ENCODE data around the gene RAB10. TPM values are rescaled to one million over a fixed set of nuclear protein-coding genes. Genes with fewer than 3 reads are reported as not detected.

Gene RAB10
- total and polyA plus RNA-seq, 2 of the 13 experiments (the other 11 are each of a cell fraction or from before 2014, with no cell fraction given) = 48.2 to 120 TPM

- TF ChIP-seq ATRX (CRISPR knock-in tag; IDR thresholded peaks at IDR 0.05; ENCODE audit: borderline replicate concordance) = no peak
- 0 out of 2 replicates have a peak, but pooled peaks have one; percentile 27 for TF ChIP-seq SP4 (CRISPR knock-in tag; IDR thresholded peaks at IDR 0.05)
- no peak for TF ChIP-seq TBX3 (IDR thresholded peaks at IDR 0.05; ENCODE audit: borderline replicate concordance)
- TF ChIP-seq ZSCAN25 (CRISPR knock-in tag; IDR thresholded peaks at IDR 0.05) = 0 out of 2 replicates have a peak, but pooled peaks have one; percentile 34
- TF ChIP-seq REPIN1 (CRISPR knock-in tag; IDR thresholded peaks at IDR 0.05; ENCODE audit: borderline replicate concordance, low read depth) = no peak
- no peak for TF ChIP-seq ZNF777 (CRISPR knock-in tag; IDR thresholded peaks at IDR 0.05)
- TF ChIP-seq ZNF430 (CRISPR knock-in tag; IDR thresholded peaks at IDR 0.05) = no peak
- no peak for TF ChIP-seq ESRRA (CRISPR knock-in tag; IDR thresholded peaks at IDR 0.05; ENCODE audit: low read depth)
- TF ChIP-seq MAFK (conservative IDR thresholded peaks at IDR 0.05 in 1 of 2, IDR thresholded peaks at IDR 0.05 in 1 of 2; ENCODE audit: low read length in 2 of 2) = 0 out of 4 replicates have a peak, but pooled peaks of 1 of the 2 experiments have one; percentile 2
- no peak for TF ChIP-seq KLF9 (CRISPR knock-in tag; IDR thresholded peaks at IDR 0.05; ENCODE audit: low read depth)
- TF ChIP-seq ZFX (CRISPR knock-in tag; IDR thresholded peaks at IDR 0.05; ENCODE audit: low read depth) = peak; percentile 46; the same call in 1 of the 2 replicates
- peak; percentile 78 for TF ChIP-seq ZNF687 (CRISPR knock-in tag; IDR thresholded peaks at IDR 0.05)
- TF ChIP-seq BORCS8-MEF2B (CRISPR knock-in tag; IDR thresholded peaks at IDR 0.05) = no peak
- peak; percentile 55 for TF ChIP-seq SALL1 (CRISPR knock-in tag; IDR thresholded peaks at IDR 0.05)
- no peak for TF ChIP-seq FOXO4 (CRISPR knock-in tag; conservative IDR thresholded peaks at IDR 0.05)
- TF ChIP-seq HNF4A (CRISPR knock-in tag; IDR thresholded peaks at IDR 0.05) = peak; percentile 30; the same call in 1 of the 2 replicates
- 0 out of 2 replicates have a peak, but pooled peaks have one; percentile 50 for TF ChIP-seq RNF2 (conservative IDR thresholded peaks at IDR 0.05; ENCODE audit: low read depth)
- no peak for TF ChIP-seq FUBP1 (CRISPR knock-in tag; IDR thresholded peaks at IDR 0.05; ENCODE audit: borderline replicate concordance)
- no peak for TF ChIP-seq ATAD3A (CRISPR knock-in tag; IDR thresholded peaks at IDR 0.05)
- TF ChIP-seq SRY (CRISPR knock-in tag; IDR thresholded peaks at IDR 0.05) = no peak
- TF ChIP-seq SMYD3 (CRISPR knock-in tag; IDR thresholded peaks at IDR 0.05) = no peak
- TF ChIP-seq ZBTB33 (CRISPR knock-in tag; IDR thresholded peaks at IDR 0.05) = no peak
These were observed 13.6 kb upstream of the RAB10 start (continued) for GRCh38 chr2:26020231-26020640.

Measured in HepG2 (cell line).